ENCODE data around the gene ALDH3B1. TPM values are rescaled to one million over a fixed set of nuclear protein-coding genes. Genes with fewer than 3 reads are reported as not detected.

The ALDH3B1 gene
- total RNA-seq, 1 experiment from 2014 or later, result not detected

GRCh38 chr11:68002575-68002937 lies 7.6 kb upstream of the ALDH3B1 start:
- Histone ChIP-seq H2BK120ac (ENCODE audit: low read depth, low read length, poor library complexity, severe bottlenecking) (no peak overlapping the region), H3T11ph (ENCODE audit: low read length) (no peak overlapping the region), H3K27ac (ENCODE audit: insufficient read length, low read depth, low read length) (no peak overlapping the region), H4K91ac (ENCODE audit: insufficient read length, low read depth, low read length) (no peak overlapping the region), H3K27me3 (ENCODE audit: insufficient read depth, low read length) (no peaks in the 10 kb centered on the region), H3K4me2 (ENCODE audit: insufficient read depth, insufficient read length, low read length) (no peak overlapping the region), H3K4ac (ENCODE audit: low read depth, low read length) (no peak overlapping the region), H3K79me2 (ENCODE audit: insufficient read depth, low read length) (no peaks in the 10 kb centered on the region), H3K23ac (ENCODE audit: insufficient read length, low read depth, low read length) (no peak overlapping the region), H3K18ac (ENCODE audit: insufficient read length, low read depth, low read length) (no peak overlapping the region), H4K20me1 (ENCODE audit: control insufficient read depth, insufficient read depth, insufficient read length) (no peaks in the 10 kb centered on the region), H3K79me1 (ENCODE audit: insufficient read depth, low read depth, low read length, poor library complexity, severe bottlenecking) (no peaks in the 10 kb centered on the region), H2BK15ac (ENCODE audit: low read depth, low read length) (no peak overlapping the region), H3K4me1 (ENCODE audit: insufficient read depth, low read length) (no peaks in the 10 kb centered on the region; the same call in 1 of the 2 replicates), H3K9me3 (ENCODE audit: control insufficient read depth, low read depth, low read length) (no peaks in the 10 kb centered on the region), H2BK5ac (ENCODE audit: insufficient read length, low read length) (no peak overlapping the region), H3K9ac (ENCODE audit: extremely low read depth, insufficient read length, low read length) (no peak overlapping the region), H4K5ac (ENCODE audit: insufficient read length, low read depth, low read length) (no peak overlapping the region), H4K8ac (replicated peaks; ENCODE audit: insufficient read length, low read depth, low read length) (no peak overlapping the region), H3K56ac (ENCODE audit: insufficient read length, low read depth, low read length) (no peak overlapping the region), H2AFZ (ENCODE audit: low read length) (no peak overlapping the region), H3K23me2 (ENCODE audit: insufficient read length, low read depth, low read length, poor library complexity, severe bottlenecking) (peaks cover 4% of the 10 kb centered on the region), H3K14ac (ENCODE audit: insufficient read depth, low read length) (no peak overlapping the region), H2BK20ac (ENCODE audit: low read depth, low read length, poor library complexity, severe bottlenecking) (no peak overlapping the region), H2AK5ac (ENCODE audit: insufficient read length, low read length) (no peak overlapping the region), H2BK12ac (ENCODE audit: insufficient read length, low read depth, low read length) (no peak overlapping the region)
- H3K4me1 Mint-ChIP-seq, result peaks cover 14 to 18% of the 10 kb centered on the region in 2 experiments
- no peak for TF ChIP-seq CTCF (conservative IDR thresholded peaks at IDR 0.05)
- H3K9me3 Mint-ChIP-seq, result no peaks in the 10 kb centered on the region; a peak in 1 of 5 replicates
- no peak overlapping the region for H3K27ac Mint-ChIP-seq
- H3K4me3 Mint-ChIP-seq, result peak overlapping the region; percentile 69 to 79
- peaks cover 12% of the 10 kb centered on the region for H3K27me3 Mint-ChIP-seq (ENCODE audit: low read depth)
- DNase-seq, result no peak
- H3K36me3 Mint-ChIP-seq (ENCODE audit: insufficient read depth in 1 of 3, low read depth in 3 of 3), result peaks cover 0 to 2% (median 0%) of the 10 kb centered on the region in 3 experiments; a peak in 2 of 7 replicates
- no CpG with 5 or more reads among the region's 9 CpGs for WGBS (ENCODE audit: extremely low coverage, insufficient read length, low lambda C conversion rate)

All from H9 (cell line).